Motor neuron (in vitro differentiated cells): ENCODE measurements around the gene BAIAP2L2. TPM values are rescaled to one million over a fixed set of nuclear protein-coding genes. Genes with fewer than 3 reads are reported as not detected.
"Not testable (repeated sequence)": the region's sequence is repeated elsewhere in the genome, so short reads cannot be mapped to it uniquely, and the experiment has no call there.

Experiments used
- ATAC-seq, 8 experiments: fragments of 200-7000 bp; cut with Tn5 transposase; replicated peaks in 6 of 8; 2 replicates each; pipeline ENCODE4 v1.8.0; 2021; ENCODE audit warnings: mild to moderate bottlenecking in 8 of 8, moderate library complexity in 8 of 8
- H3K27ac ChIP-seq, 2 donors: fragments of 250-450 bp; sonication (Bioruptor Pico); 2 replicates each; pipeline ENCODE4 v1.9.0; 2021; ENCODE audit warnings: antibody characterized with exemption in 2 of 2, mild to moderate bottlenecking in 2 of 2, moderate library complexity in 1 of 2
- H3K4me1 ChIP-seq, 2 donors: fragments of 250-450 bp; sonication (Bioruptor Pico); replicated peaks in 1 of 2; 2 replicates each; pipeline ENCODE4 v1.6.1; 2021; ENCODE audit warnings: antibody characterized with exemption in 2 of 2, mild to moderate bottlenecking in 2 of 2, moderate library complexity in 1 of 2
- H3K4me3 ChIP-seq, 5 donors: fragments of 250-450 bp; sonication (Bioruptor Pico); 2 replicates each; pipeline ENCODE4 v1.9.0; 2021; ENCODE audit warnings: antibody characterized with exemption in 5 of 5, mild to moderate bottlenecking in 5 of 5, moderate library complexity in 4 of 5
- WGBS, 10 experiments: fragments of 450-650 bp; shearing (Covaris generic); methylation state at CpG; one replicate each; pipeline ENCODE4 v1.0.0; 2022; 5-methylcytosine and 5-hydroxymethylcytosine counted together
- in situ Hi-C, 9 experiments: fragments of 400-800 bp; cut with MboI; loops; one replicate each; pipeline ENCODE4 v1.15.0; 2021; ENCODE audit warnings: low sequenced_read_pairs in 9 of 9, low pct_unique_long_range_greater_than_20kb in 2 of 9; ENCODE audit not compliant: unreplicated experiment in 9 of 9
- total RNA-seq, 8 experiments: library from RNA; unstranded; fragments of 300-600 nt; gene quantifications; 2 replicates each; pipeline versions ENCODE4 v1.2.3 to v1.2.4, GENCODE V29; 2022

The BAIAP2L2 gene
- total RNA-seq, 8 experiments from 2014 or later = 0.21 to 4.2 (median 0.75) TPM

- no peak for ATAC-seq
- H3K4me3 ChIP-seq = no peak overlapping the region
- WGBS, 10 experiments = 77 to 100% (median 96%) methylated on average over 2 to 6 of the region's 14 CpGs; no CpG with 5 or more reads in 7 of the 10 experiments
- in situ Hi-C loops = no loop called here
- no peak overlapping the region for H3K27ac ChIP-seq
- peaks cover 3 to 9% of the 10 kb centered on the region in 2 donors for H3K4me1 ChIP-seq
These were observed 14.6 kb upstream of the BAIAP2L2 start for GRCh38 chr22:38125038-38125610.

DNA sequence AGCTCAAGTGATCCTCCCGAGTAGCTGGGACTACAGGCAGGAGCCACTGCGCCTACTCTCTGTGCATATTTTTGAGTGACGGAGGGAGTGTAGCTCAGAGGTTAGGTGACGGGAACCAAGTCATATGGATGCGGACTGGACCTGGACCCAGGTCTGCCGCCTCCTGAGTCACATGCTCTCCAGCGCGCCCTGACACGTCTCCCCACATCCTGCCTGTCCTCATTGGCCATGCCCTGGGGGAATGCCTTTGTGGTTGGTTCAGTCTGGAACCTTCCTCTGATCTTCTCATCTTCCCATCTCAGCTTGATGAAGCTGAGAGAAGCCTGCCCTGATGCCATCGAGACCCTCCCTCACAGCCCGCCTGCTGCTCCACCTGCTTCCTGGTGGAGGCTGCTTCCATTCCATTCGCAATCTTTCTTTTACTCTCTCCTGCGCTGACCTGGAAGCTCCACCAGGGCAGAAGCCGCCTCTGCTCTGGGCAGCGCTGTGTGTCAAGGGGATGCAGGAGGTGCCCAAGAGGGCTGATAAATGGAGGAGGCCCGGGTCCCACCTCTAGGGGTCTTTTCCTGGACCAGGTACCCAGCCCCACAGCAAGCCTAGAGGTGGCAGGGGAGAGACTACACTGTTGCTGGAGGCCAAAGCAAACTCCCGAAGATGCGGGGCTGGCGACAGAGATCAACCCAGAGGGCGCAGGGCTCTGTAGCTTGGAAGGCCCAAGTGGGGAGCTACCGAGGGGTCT is 13.9 kb upstream of the BAIAP2L2 start:
- Histone ChIP-seq H3K4me3 (no peak overlapping the region), H3K4me1 (peaks cover 3 to 9% of the 10 kb centered on the region in 2 donors), H3K27ac (no peak overlapping the region)
- WGBS, 10 experiments = 20 to 100% (median 82%) methylated on average over 1 to 4 of the region's 21 CpGs; no CpG with 5 or more reads in 5 of the 10 experiments
- in situ Hi-C loops = no loop called here
- no peak for ATAC-seq

GRCh38 chr22:38122616-38123015 is 12.1 kb upstream of the BAIAP2L2 start:
- Histone ChIP-seq H3K4me1 (peaks cover 3 to 9% of the 10 kb centered on the region in 2 donors), H3K4me3 (no peak overlapping the region), H3K27ac (no peak overlapping the region)
- ATAC-seq = no peak
- WGBS, 10 experiments = 76 to 100% (median 85%) methylated on average over 1 to 4 of the region's 6 CpGs; no CpG with 5 or more reads in 6 of the 10 experiments
- in situ Hi-C loops = no loop called here

- no peak overlapping the region for H3K27ac ChIP-seq
- WGBS, 10 experiments = 75 to 88% (median 82%) methylated on average over 1 to 22 of the region's 28 CpGs; no CpG with 5 or more reads in 4 of the 10 experiments
- peaks cover 0 to 3% of the 10 kb centered on the region in 2 donors for H3K4me1 ChIP-seq
- no peak for ATAC-seq
- H3K4me3 ChIP-seq = no peak overlapping the region
- in situ Hi-C loops = no loop called here
These were observed 10.1 kb upstream of the BAIAP2L2 start for GRCh38 chr22:38120359-38121110.

- in situ Hi-C loops, H3K27ac ChIP-seq, ATAC-seq, H3K4me3 ChIP-seq, H3K4me1 ChIP-seq: not testable (repeated sequence)
- WGBS, 10 experiments = 88 to 100% (median 100%) methylated on average over 1 to 2 of the region's 2 CpGs; no CpG with 5 or more reads in 3 of the 10 experiments
These were observed 8.3 kb upstream of the BAIAP2L2 start for GRCh38 chr22:38118747-38119146.

DNA sequence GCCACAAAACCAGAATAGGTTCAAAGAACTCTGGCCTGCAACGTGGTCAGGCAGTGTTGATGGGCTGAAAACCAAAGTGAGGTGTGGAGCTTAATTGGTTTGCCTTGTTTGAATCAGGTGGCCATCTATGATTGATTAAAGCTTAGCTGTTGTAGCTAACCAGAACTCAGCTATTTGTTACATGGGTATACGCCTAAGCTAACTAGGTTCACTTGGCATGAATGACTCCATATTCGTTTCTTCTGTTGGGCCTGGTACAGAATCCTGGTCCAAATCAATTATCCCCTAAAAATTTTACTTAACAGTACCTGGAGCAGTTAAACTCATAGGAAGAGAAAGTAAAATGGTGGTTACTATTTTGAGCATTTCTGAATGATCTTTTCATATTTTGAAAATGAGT is 7.7 kb upstream of the BAIAP2L2 start:
- in situ Hi-C loops = no loop called here
- 29 to 93% (median 83%) methylated on average over 1 to 3 of the region's 3 CpGs for WGBS, 10 experiments
- Histone ChIP-seq H3K27ac (no peak overlapping the region), H3K4me3 (no peak overlapping the region), H3K4me1 (peaks cover 0 to 7% of the 10 kb centered on the region in 2 donors)
- ATAC-seq = no peak

- H3K27ac ChIP-seq, H3K4me3 ChIP-seq, in situ Hi-C loops, H3K4me1 ChIP-seq, ATAC-seq: not testable (repeated sequence)
- WGBS, 10 experiments = 80 to 100% (median 100%) methylated on average over 1 to 6 of the region's 10 CpGs; no CpG with 5 or more reads in 2 of the 10 experiments
These were observed 7.1 kb upstream of the BAIAP2L2 start for GRCh38 chr22:38117556-38117955.

- no peak overlapping the region for H3K4me3 ChIP-seq
- no peak overlapping the region for H3K27ac ChIP-seq
- in situ Hi-C loops = no loop called here
- 60 to 100% (median 78%) methylated on average over 1 to 9 of the region's 31 CpGs; no CpG with 5 or more reads in 6 of the 10 experiments for WGBS, 10 experiments
- ATAC-seq = no peak
- H3K4me1 ChIP-seq = peaks cover 4 to 10% of the 10 kb centered on the region in 2 donors
These were observed 5.1 kb upstream of the BAIAP2L2 start for GRCh38 chr22:38115423-38116205.

- H3K4me3 ChIP-seq = no peak overlapping the region
- 20 to 100% (median 55%) methylated on average over 1 to 9 of the region's 32 CpGs; no CpG with 5 or more reads in 4 of the 10 experiments for WGBS, 10 experiments
- in situ Hi-C loops = no loop called here
- H3K4me1 ChIP-seq = peaks cover 4 to 13% of the 10 kb centered on the region in 2 donors
- ATAC-seq = peak; percentile 44 to 95 (median 87)
- no peak overlapping the region for H3K27ac ChIP-seq
These were observed 4.3 kb upstream of the BAIAP2L2 start for GRCh38 chr22:38114484-38115398.

- no peak overlapping the region for H3K4me3 ChIP-seq
- ATAC-seq = no peak
- no CpG with 5 or more reads among the region's 22 CpGs for WGBS, 10 experiments
- H3K4me1 ChIP-seq = peaks cover 4 to 13% of the 10 kb centered on the region in 2 donors
- in situ Hi-C loops = no loop called here
- no peak overlapping the region for H3K27ac ChIP-seq
These were observed 1.9 kb upstream of the BAIAP2L2 start for GRCh38 chr22:38112381-38112780.

DNA sequence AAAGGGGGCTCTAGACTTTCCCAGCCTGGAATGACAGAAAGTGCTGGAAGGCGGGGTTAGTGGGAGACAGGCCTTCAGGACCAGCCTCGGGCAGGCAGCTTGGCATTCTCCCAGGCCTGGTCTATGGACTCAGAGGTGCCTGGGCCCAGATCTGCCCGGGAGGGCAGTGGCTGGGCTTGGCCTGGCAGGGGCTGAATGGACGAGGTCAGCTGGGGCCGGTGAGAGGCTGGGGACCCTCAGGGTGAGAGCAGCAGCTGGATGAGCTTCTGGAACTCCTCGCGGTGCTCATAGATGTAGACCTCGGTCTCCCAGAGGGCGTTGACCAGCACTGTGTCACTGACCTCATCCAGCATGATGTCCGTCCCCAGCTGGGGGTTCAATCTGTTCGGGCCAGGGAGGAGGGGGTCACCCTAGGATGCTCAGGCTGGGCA is 1.5 kb upstream of the BAIAP2L2 start:
- no peak overlapping the region for H3K4me3 ChIP-seq
- no peak overlapping the region for H3K27ac ChIP-seq
- ATAC-seq = no peak
- in situ Hi-C loops = no loop called here
- WGBS, 10 experiments = 88% methylated on average over 4 of the region's 11 CpGs; no CpG with 5 or more reads in 9 of the 10 experiments
- H3K4me1 ChIP-seq = peaks cover 4 to 13% of the 10 kb centered on the region in 2 donors
